Astrocyte (in vitro differentiated cells and primary cell): ENCODE measurements around the gene LRPPRC. TPM values are rescaled to one million over a fixed set of nuclear protein-coding genes. Genes with fewer than 3 reads are reported as not detected.

ENCODE experiments used
- DNase-seq: peaks from one replicate; pipeline ENCODE4 v3.0.0-alpha.2; 2010; ENCODE audit warnings: low read depth
- FAIRE-seq: peaks from 2 replicates; lab custom pipeline; 2011; peaks lifted over from hg19 to GRCh38; lab: Jason Lieb, UNC
- H2AFZ ChIP-seq: 2 replicates; pipeline ENCODE4 v1.6.0; 2012; ENCODE audit warnings: low read depth, low read length, inconsistent platforms
- H3K27ac ChIP-seq: 2 replicates; pipeline ENCODE4 v1.5.1; 2011; ENCODE audit warnings: low read depth, low read length, inconsistent platforms
- H3K27me3 ChIP-seq: 2 replicates; pipeline ENCODE4 v1.6.0; 2011; ENCODE audit warnings: low read length, inconsistent platforms; ENCODE audit not compliant: insufficient read depth
- H3K36me3 ChIP-seq: 2 replicates; pipeline ENCODE4 v1.5.1; 2011; ENCODE audit warnings: low read length, inconsistent platforms; ENCODE audit not compliant: insufficient read depth
- H3K4me1 ChIP-seq: 2 replicates; pipeline ENCODE4 v1.5.1; 2011; ENCODE audit warnings: low read length, inconsistent platforms; ENCODE audit not compliant: insufficient read depth
- H3K4me2 ChIP-seq: 2 replicates; pipeline ENCODE4 v1.6.0; 2012; ENCODE audit warnings: low read length, inconsistent platforms
- H3K4me3 ChIP-seq: 2 replicates; pipeline ENCODE4 v1.5.1; 2011; ENCODE audit warnings: low read depth, mild to moderate bottlenecking, low read length, inconsistent platforms; ENCODE audit not compliant: insufficient read depth
- H3K79me2 ChIP-seq: 2 replicates; pipeline ENCODE4 v1.6.0; 2012; ENCODE audit warnings: mild to moderate bottlenecking, low read length, inconsistent platforms; ENCODE audit not compliant: insufficient read depth
- H3K9ac ChIP-seq: 2 replicates; pipeline ENCODE4 v1.6.0; 2012; ENCODE audit warnings: mild to moderate bottlenecking, low read length, inconsistent platforms
- H3K9me3 ChIP-seq: 2 replicates; pipeline ENCODE4 v1.5.1; 2012; ENCODE audit warnings: low read depth, mild to moderate bottlenecking, low read length, inconsistent platforms; ENCODE audit not compliant: insufficient read depth
- H4K20me1 ChIP-seq: 2 replicates; pipeline ENCODE4 v1.6.0; 2012; ENCODE audit warnings: low read length, inconsistent platforms; ENCODE audit not compliant: insufficient read depth
- H3K27ac Mint-ChIP-seq: one replicate; pipeline ENCODE4 v1.8.0; 2021; ENCODE audit warnings: mild to moderate bottlenecking, mixed read lengths; ENCODE audit not compliant: unreplicated experiment
- H3K27me3 Mint-ChIP-seq: one replicate; pipeline ENCODE4 v1.8.0; 2021; ENCODE audit warnings: low read depth, mixed read lengths; ENCODE audit not compliant: unreplicated experiment
- H3K36me3 Mint-ChIP-seq: one replicate; pipeline ENCODE4 v1.8.0; 2021; ENCODE audit warnings: low read depth, mixed read lengths; ENCODE audit not compliant: unreplicated experiment
- H3K4me1 Mint-ChIP-seq: one replicate; pipeline ENCODE4 v1.8.0; 2021; ENCODE audit warnings: low read depth, mixed read lengths; ENCODE audit not compliant: unreplicated experiment
- H3K4me3 Mint-ChIP-seq: one replicate; pipeline ENCODE4 v1.8.0; 2021; ENCODE audit warnings: mild to moderate bottlenecking, moderate library complexity, mixed read lengths; ENCODE audit not compliant: unreplicated experiment
- H3K9me3 Mint-ChIP-seq: one replicate; pipeline ENCODE4 v1.8.0; 2021; ENCODE audit warnings: mild to moderate bottlenecking, mixed read lengths; ENCODE audit not compliant: unreplicated experiment
- CTCF ChIP-seq: IDR thresholded peaks from 2 replicates; pipeline ENCODE4 v1.5.1; 2011; ENCODE audit warnings: low read depth, mild to moderate bottlenecking, inconsistent platforms, low read length, moderate library complexity; ENCODE audit not compliant: insufficient read depth
- EZH2 ChIP-seq: IDR thresholded peaks from 2 replicates; pipeline ENCODE4 v1.6.1; 2012; ENCODE audit warnings: mild to moderate bottlenecking, low read length, inconsistent platforms; ENCODE audit not compliant: insufficient read depth
- total RNA-seq: library from RNA; stranded (reverse); gene quantifications from 2 replicates; pipeline ENCODE4 v1.2.1, GENCODE V29; 2021

LRPPRC gene
- total RNA-seq, 1 donor from 2014 or later: 94.9 TPM

GRCh38 chr2:43884689-43885088 is 111.1 kb downstream of the LRPPRC start:
- H2AFZ ChIP-seq: no peak overlapping the region
- no peaks in the 10 kb centered on the region for H3K9me3 ChIP-seq
- no peak for TF ChIP-seq EZH2
- no peak overlapping the region for H3K27ac ChIP-seq
- peaks cover 25% of the 10 kb centered on the region for H3K36me3 ChIP-seq
- H4K20me1 ChIP-seq: no peaks in the 10 kb centered on the region
- FAIRE-seq (no peak), DNase-seq (no peak)
- H3K4me2 ChIP-seq: no peak overlapping the region
- H3K36me3 Mint-ChIP-seq: peaks cover 20% of the 10 kb centered on the region
- H3K27ac Mint-ChIP-seq: no peak overlapping the region
- no peaks in the 10 kb centered on the region for H3K27me3 Mint-ChIP-seq
- H3K79me2 ChIP-seq: no peaks in the 10 kb centered on the region
- no peaks in the 10 kb centered on the region for H3K27me3 ChIP-seq
- H3K4me1 ChIP-seq: no peaks in the 10 kb centered on the region
- no peak overlapping the region for H3K4me3 ChIP-seq
- H3K9me3 Mint-ChIP-seq: no peaks in the 10 kb centered on the region
- no peak overlapping the region for H3K4me3 Mint-ChIP-seq
- H3K9ac ChIP-seq: no peak overlapping the region
- H3K4me1 Mint-ChIP-seq: no peaks in the 10 kb centered on the region

DNA sequence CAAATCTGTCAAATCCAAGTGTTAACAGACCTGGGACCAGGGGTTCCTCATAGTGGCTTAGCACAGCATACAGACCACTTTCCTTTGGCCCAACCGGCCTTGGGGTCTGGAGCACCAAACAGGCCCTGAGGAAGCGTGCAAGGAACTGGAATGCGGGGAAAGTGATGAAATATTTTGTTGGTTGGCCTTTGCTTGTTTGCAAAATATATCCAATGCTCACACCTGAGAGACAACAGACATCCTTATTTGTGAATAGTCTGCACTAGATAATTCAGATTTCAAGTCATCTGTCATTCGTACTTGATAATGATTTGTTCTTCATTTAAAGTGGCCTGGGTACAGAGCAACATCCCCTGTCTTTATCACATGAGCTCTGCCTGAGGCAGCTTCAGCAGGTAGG is 113.5 kb downstream of the LRPPRC start:
- no peaks in the 10 kb centered on the region for H3K9me3 Mint-ChIP-seq

GRCh38 chr2:43880952-43881351 is 114.8 kb downstream of the LRPPRC start:
- H3K9me3 ChIP-seq: no peaks in the 10 kb centered on the region
- no peak overlapping the region for H2AFZ ChIP-seq
- H3K4me3 Mint-ChIP-seq: no peak overlapping the region
- DNase-seq (no peak), FAIRE-seq (no peak)
- H3K27me3 Mint-ChIP-seq: peaks cover 12% of the 10 kb centered on the region
- H3K9ac ChIP-seq: no peak overlapping the region
- H3K36me3 Mint-ChIP-seq: peaks cover 6% of the 10 kb centered on the region
- no peaks in the 10 kb centered on the region for H4K20me1 ChIP-seq
- H3K27ac Mint-ChIP-seq: no peak overlapping the region
- H3K4me2 ChIP-seq: no peak overlapping the region
- no peaks in the 10 kb centered on the region for H3K27me3 ChIP-seq
- H3K36me3 ChIP-seq: no peaks in the 10 kb centered on the region
- H3K4me1 Mint-ChIP-seq: no peaks in the 10 kb centered on the region
- H3K4me1 ChIP-seq: no peaks in the 10 kb centered on the region
- TF ChIP-seq EZH2 (no peak), CTCF (no peak)
- H3K79me2 ChIP-seq: no peaks in the 10 kb centered on the region
- no peak overlapping the region for H3K4me3 ChIP-seq
- H3K9me3 Mint-ChIP-seq: no peaks in the 10 kb centered on the region
- H3K27ac ChIP-seq: no peak overlapping the region

More for the DNA sequence above, 113.5 kb downstream of the LRPPRC start:
- TF ChIP-seq EZH2: no peak
- TF ChIP-seq CTCF: no peak
- H3K4me3 Mint-ChIP-seq: no peak overlapping the region
- Histone ChIP-seq H3K27me3 (no peaks in the 10 kb centered on the region), H3K4me3 (no peak overlapping the region), H4K20me1 (no peaks in the 10 kb centered on the region), H3K4me2 (no peak overlapping the region), H3K27ac (no peak overlapping the region), H3K4me1 (no peaks in the 10 kb centered on the region), H3K9me3 (no peaks in the 10 kb centered on the region), H3K79me2 (no peaks in the 10 kb centered on the region), H2AFZ (no peak overlapping the region), H3K36me3 (peaks cover 6% of the 10 kb centered on the region), H3K9ac (no peak overlapping the region)
- peaks cover 10% of the 10 kb centered on the region for H3K36me3 Mint-ChIP-seq
- FAIRE-seq (no peak), DNase-seq (no peak)
- H3K27ac Mint-ChIP-seq: no peak overlapping the region
- peaks cover 6% of the 10 kb centered on the region for H3K27me3 Mint-ChIP-seq
- H3K4me1 Mint-ChIP-seq: no peaks in the 10 kb centered on the region
